HepG2 (cell line): ENCODE data around the gene CCNH. TPM values are rescaled to one million over a fixed set of nuclear protein-coding genes. Genes with fewer than 3 reads are reported as not detected.

ENCODE experiments used
- ATAC-seq: fragments of 200-7000 bp; cut with Tn5 transposase; 3 replicates; pipeline ENCODE4 v1.9.1; 2020; ENCODE audit warnings: mild to moderate bottlenecking, moderate library complexity
- BruUV-seq: library from RNA; stranded (reverse); fragments of 400-500 nt; replicated peaks from 2 replicates; lab custom pipeline; 2021; lab: Mats Ljungman, UMichigan
- CTCF ChIA-PET: fragments of 300-600 bp; formaldehyde crosslinking; extraction: SDS; loops from one replicate; lab custom pipeline; 2021; ENCODE audit warnings: low total read pairs, inconsistent platforms, low intra/inter-chr PET ratio; lab: Yijun Ruan, JAX
- POLR2A ChIA-PET: fragments of 350-600 bp; sonication (Branson Sonifier 250); formaldehyde crosslinking; loops from one replicate; lab custom pipeline; 2020; ENCODE audit warnings: antibody characterized with exemption, inconsistent platforms; lab: Yijun Ruan, JAX
- DNase-seq: peaks from one replicate; pipeline ENCODE4 v3.0.0-alpha.2; 2015; ENCODE audit warnings: low spot score
- FAIRE-seq: peaks from 3 replicates; lab custom pipeline; 2011; peaks lifted over from hg19 to GRCh38; lab: Jason Lieb, UNC
- H2AFZ ChIP-seq: one replicate; pipeline ENCODE4 v1.6.1; 2011; ENCODE audit warnings: low read length, inconsistent platforms
- H3K27ac ChIP-seq: fragments of 300-600 bp; 3 replicates; pipeline ENCODE4 v1.8.0; 2011; ENCODE audit warnings: mixed run types, mild to moderate bottlenecking, mixed read lengths, low read length, inconsistent platforms; ENCODE audit not compliant: insufficient read depth; ENCODE audit errors: extremely low read length
- H3K27me3 ChIP-seq, 2 experiments: fragments of 200-600 bp in 1 of 2; 2 replicates in 1 of 2; 3 replicates in 1 of 2; pipeline versions ENCODE4 v1.6.0 to v1.8.0; 2011; ENCODE audit warnings: low read length in 2 of 2, mild to moderate bottlenecking in 2 of 2, moderate library complexity in 2 of 2, inconsistent platforms in 1 of 2; ENCODE audit not compliant: insufficient read depth in 2 of 2, control insufficient read depth in 1 of 2
- H3K36me3 ChIP-seq, 2 experiments: fragments of 200-600 bp in 1 of 2; replicated peaks in 1 of 2; 2 replicates in 1 of 2; 3 replicates in 1 of 2; pipeline versions ENCODE4 v1.5.1 to v1.8.0; 2011; ENCODE audit warnings: low read length in 2 of 2, inconsistent platforms in 1 of 2; ENCODE audit not compliant: insufficient read depth in 2 of 2, control insufficient read depth in 1 of 2
- H3K4me1 ChIP-seq: 2 replicates; pipeline ENCODE4 v1.5.1; 2012; ENCODE audit warnings: low read length, inconsistent platforms; ENCODE audit not compliant: insufficient read depth
- H3K4me2 ChIP-seq: 2 replicates; pipeline ENCODE4 v1.6.0; 2011; ENCODE audit warnings: low read depth, low read length, inconsistent platforms
- H3K4me3 ChIP-seq, 3 experiments: fragments of 200-600 bp in 1 of 3; sonication (generic), shearing (Covaris generic) in 1 of 3; replicated peaks in 1 of 3; 2 replicates each; pipeline ENCODE4 v1.5.1; 2011 to 2016; ENCODE audit warnings: low read length in 3 of 3, inconsistent platforms in 2 of 3, low read depth in 2 of 3, mild to moderate bottlenecking in 2 of 3, control low read depth in 1 of 3, mixed read lengths in 1 of 3; ENCODE audit not compliant: insufficient read depth in 1 of 3
- H3K79me2 ChIP-seq: one replicate; pipeline ENCODE4 v1.6.1; 2011; ENCODE audit warnings: low read length, inconsistent platforms; ENCODE audit not compliant: insufficient read depth
- H3K9ac ChIP-seq: 2 replicates; pipeline ENCODE4 v1.6.0; 2011; ENCODE audit warnings: mild to moderate bottlenecking, low read depth, low read length, inconsistent platforms; ENCODE audit not compliant: insufficient read depth
- H3K9me3 ChIP-seq: 2 replicates; pipeline ENCODE4 v1.5.1; 2012; ENCODE audit warnings: mild to moderate bottlenecking, low read length
- H4K20me1 ChIP-seq: 2 replicates; pipeline ENCODE4 v1.6.0; 2011; ENCODE audit warnings: inconsistent platforms, mild to moderate bottlenecking, low read length, moderate library complexity; ENCODE audit not compliant: insufficient read depth
- SNAI1 ChIP-seq: sonication (generic); formaldehyde crosslinking; IDR thresholded peaks from 2 replicates; pipeline ENCODE4 v1.5.0; 2020; ENCODE audit warnings: mild to moderate bottlenecking, missing genetic modification reagents, borderline replicate concordance
- SSRP1 ChIP-seq: IDR thresholded peaks from 2 replicates; pipeline ENCODE4 v1.6.1; 2016; ENCODE audit warnings: control low read depth
- ZBTB38 ChIP-seq: sonication (generic); formaldehyde crosslinking; IDR thresholded peaks from 2 replicates; pipeline ENCODE4 v1.5.1; 2020; ENCODE audit warnings: mild to moderate bottlenecking, missing genetic modification reagents
- WGBS: methylation state at CpG from one replicate; pipeline ENCODE4 v1.1.6; 2017; ENCODE audit warnings: low lambda C conversion rate; 5-methylcytosine and 5-hydroxymethylcytosine counted together
- in situ Hi-C: cut with HindIII; loops from 2 replicates; pipeline ENCODE4 v1.10.0; 2017; ENCODE audit warnings: low pct_unique_long_range_greater_than_20kb; ENCODE audit not compliant: extremely low pct_ligation_motif_present
- intact Hi-C: fragments of 100-400 bp; cut with micrococcal nuclease; formaldehyde crosslinking; loops from one replicate; pipeline ENCODE4 v1.10.0; 2022; ENCODE audit not compliant: unreplicated experiment
- polyA plus RNA-seq, 8 experiments: library from polyadenylated mRNA; depleted of rRNA in 3 of 8; stranded (reverse) in 7 of 8; unstranded in 1 of 8; fragments of >200 nt; fragmentation: Illumina TruSeq in 4 of 8; extraction: Trizol in 4 of 8; gene quantifications; 2 replicates each; pipeline versions ENCODE4 v1.2.1 to v1.2.3, GENCODE V29; 2011 to 2016; ENCODE audit warnings: low read depth in 4 of 8, missing spikeins in 1 of 8, mixed read lengths in 1 of 8; ENCODE audit not compliant: insufficient read depth in 1 of 8
- total RNA-seq, 5 experiments: library from RNA; depleted of rRNA; stranded (reverse); fragments of >200 nt; fragmentation: Illumina TruSeq; extraction: Trizol; gene quantifications; 2 replicates each; pipeline ENCODE4 v1.2.3, GENCODE V29; 2016; ENCODE audit warnings: low read depth in 1 of 5

Gene CCNH
- total and polyA plus RNA-seq, 2 of the 13 experiments (the other 11 are each of a cell fraction or from before 2014, with no cell fraction given), result 42.5 to 94.3 TPM

- H3K4me3 ChIP-seq, result no peak overlapping the region
- H3K4me2 ChIP-seq, result no peak overlapping the region
- H3K9me3 ChIP-seq, result no peaks in the 10 kb centered on the region
- H3K79me2 ChIP-seq, result no peaks in the 10 kb centered on the region
- H3K4me1 ChIP-seq, result no peaks in the 10 kb centered on the region
- H3K9ac ChIP-seq, result no peak overlapping the region
- H3K36me3 ChIP-seq, result no peaks in the 10 kb centered on the region
- no TSS peak for BruUV-seq
- FAIRE-seq (no peak), ATAC-seq (no peak), DNase-seq (no peak)
- TF ChIP-seq ZBTB38 (CRISPR knock-in tag), result no peak
- ChIA-PET CTCF (no interaction called here), POLR2A (no interaction called here)
- intact Hi-C loops, result no loop called here
- in situ Hi-C loops, result loop anchor here (25.0 kb wide), 1 partner anchor 1269 kb away; no protein-coding TSS in a partner anchor
- no peak overlapping the region for H3K27ac ChIP-seq
- no peaks in the 10 kb centered on the region for H4K20me1 ChIP-seq
- H2AFZ ChIP-seq, result no peak overlapping the region
- H3K27me3 ChIP-seq, result no peaks in the 10 kb centered on the region
These were observed 5.8 kb upstream of the CCNH start for GRCh38 chr5:87418506-87418905.

GRCh38 chr5:87413343-87413645 lies 564 bp upstream of the CCNH start:
- Histone ChIP-seq H3K79me2 (peaks cover 25% of the 10 kb centered on the region), H3K9ac (peak overlapping the region; percentile 93), H3K4me2 (peak overlapping the region; percentile 83), H2AFZ (peak overlapping the region; percentile 99), H3K4me1 (peaks cover 19% of the 10 kb centered on the region), H3K36me3 (peaks cover 0 to 14% of the 10 kb centered on the region in 2 experiments; a peak in 4 of 5 replicates), H3K27me3 (no peaks in the 10 kb centered on the region; a peak in 1 of 5 replicates), H3K4me3 (peak overlapping the region; percentile 63 to 98 (median 95)), H4K20me1 (no peaks in the 10 kb centered on the region), H3K9me3 (no peaks in the 10 kb centered on the region), H3K27ac (peak overlapping the region; percentile 30)
- WGBS, result 5% methylated on average over 3 of the region's 3 CpGs
- TF ChIP-seq SNAI1 (CRISPR knock-in tag) (0 out of 2 replicates have a peak, but pooled peaks have one; percentile 13), SSRP1 (CRISPR knock-in tag) (no peak)
- peak; percentile 39 for FAIRE-seq
- ChIA-PET CTCF (no interaction called here), POLR2A (interaction anchor here (0.6 to 2.4 kb wide), 2 partner anchors 10 to 145 kb away, joined by 3 to 17 read pairs; partner anchors contain the start of gene RASA1)
- no peak for DNase-seq
- TSS peak; percentile 91 for BruUV-seq
- in situ Hi-C loops, result loop anchor here (25.0 kb wide), 1 partner anchor 1274 kb away; no protein-coding TSS in a partner anchor
- intact Hi-C loops, result loop anchor here (5.0 kb wide), 1 partner anchor 146 kb away; the partner anchor contains the start of gene RASA1
- peak; percentile 6 for ATAC-seq
